Measurements from ENCODE around the gene MSANTD1. TPM values are rescaled to one million over a fixed set of nuclear protein-coding genes. Genes with fewer than 3 reads are reported as not detected.

MSANTD1 gene
- total and polyA plus RNA-seq, 2 donors (not counting 3 experiments of a cell fraction or from before 2014, with no cell fraction given), result 0.14 to 1.2 TPM

GRCh38 chr4:3271131-3271530 is 22.2 kb downstream of the MSANTD1 start:
- TF ChIP-seq JUN (IDR thresholded peaks at IDR 0.05; ENCODE audit: borderline replicate concordance, insufficient read depth, insufficient read length, low read depth) (no peak), MAX (IDR thresholded peaks at IDR 0.05; ENCODE audit: insufficient read depth, insufficient read length) (no peak)
- TF ChIP-seq, protein P1, sequence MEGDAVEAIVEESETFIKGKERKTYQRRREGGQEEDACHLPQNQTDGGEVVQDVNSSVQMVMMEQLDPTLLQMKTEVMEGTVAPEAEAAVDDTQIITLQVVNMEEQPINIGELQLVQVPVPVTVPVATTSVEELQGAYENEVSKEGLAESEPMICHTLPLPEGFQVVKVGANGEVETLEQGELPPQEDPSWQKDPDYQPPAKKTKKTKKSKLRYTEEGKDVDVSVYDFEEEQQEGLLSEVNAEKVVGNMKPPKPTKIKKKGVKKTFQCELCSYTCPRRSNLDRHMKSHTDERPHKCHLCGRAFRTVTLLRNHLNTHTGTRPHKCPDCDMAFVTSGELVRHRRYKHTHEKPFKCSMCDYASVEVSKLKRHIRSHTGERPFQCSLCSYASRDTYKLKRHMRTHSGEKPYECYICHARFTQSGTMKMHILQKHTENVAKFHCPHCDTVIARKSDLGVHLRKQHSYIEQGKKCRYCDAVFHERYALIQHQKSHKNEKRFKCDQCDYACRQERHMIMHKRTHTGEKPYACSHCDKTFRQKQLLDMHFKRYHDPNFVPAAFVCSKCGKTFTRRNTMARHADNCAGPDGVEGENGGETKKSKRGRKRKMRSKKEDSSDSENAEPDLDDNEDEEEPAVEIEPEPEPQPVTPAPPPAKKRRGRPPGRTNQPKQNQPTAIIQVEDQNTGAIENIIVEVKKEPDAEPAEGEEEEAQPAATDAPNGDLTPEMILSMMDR (IDR thresholded peaks at IDR 0.05; ENCODE audit: extremely low read depth in 1 of 2, insufficient read depth in 1 of 2, low read depth in 1 of 2, low read length in 2 of 2), result no peak
- ChIA-PET POLR2A (no interaction called here), CTCF (interaction anchor here (1.2 kb wide), 1 partner anchor 11 kb away, joined by 5 read pairs; no protein-coding TSS in a partner anchor)
- FAIRE-seq (no peak), DNase-seq (ENCODE audit: low read depth, low spot score) (no peak)
- Histone ChIP-seq H3K9me1 (replicated peaks; ENCODE audit: control insufficient read depth, extremely low read depth, insufficient read depth, low read length) (no peaks in the 10 kb centered on the region), H3K79me2 (ENCODE audit: control insufficient read depth, insufficient read depth, low read length) (no peaks in the 10 kb centered on the region), H3K36me3 (ENCODE audit: control insufficient read depth in 2 of 2, extremely low read depth in 1 of 2, insufficient read depth in 2 of 2, low read length in 2 of 2) (no peaks in the 10 kb centered on the region), H3K27ac (ENCODE audit: insufficient read depth, low read depth, low read length) (no peak overlapping the region), H3K9ac (replicated peaks; ENCODE audit: extremely low read depth, insufficient read depth, low read length) (no peak overlapping the region), H3K9me3 (replicated peaks; ENCODE audit: control insufficient read depth, insufficient read depth, low read length) (no peaks in the 10 kb centered on the region), H3K27me3 (ENCODE audit: control insufficient read depth in 2 of 2, insufficient read depth in 2 of 2, low read length in 2 of 2) (peaks cover 2% of the 10 kb centered on the region in 2 experiments), H3K4me2 (ENCODE audit: insufficient read depth, low read length) (no peak overlapping the region), H4K20me1 (replicated peaks; ENCODE audit: control insufficient read depth, extremely low read depth, insufficient read depth, low read length) (no peaks in the 10 kb centered on the region), H3K4me1 (ENCODE audit: control insufficient read depth, extremely low read depth, insufficient read depth, low read length) (no peaks in the 10 kb centered on the region), H2AFZ (ENCODE audit: low read depth, low read length) (no peak overlapping the region), H3K4me3 (replicated peaks in 1 of 3; ENCODE audit: insufficient read depth in 1 of 3, low read depth in 1 of 3, low read length in 3 of 3) (no peak overlapping the region)
- intact Hi-C loops (cut with micrococcal nuclease), result no loop called here
- dilution Hi-C loops (cut with MboI; ENCODE audit: extremely low pct_ligation_motif_present, low sequenced_read_pairs), result no loop called here
- no TSS peak for BruUV-seq (replicated peaks)

GRCh38 chr4:3276986-3277385 is 28.0 kb downstream of the MSANTD1 start:
- dilution Hi-C loops (cut with MboI; ENCODE audit: extremely low pct_ligation_motif_present, low sequenced_read_pairs), result no loop called here
- no peak overlapping the region for H2AFZ ChIP-seq (ENCODE audit: low read depth, low read length)

More at GRCh38 chr4:3276986-3277385, 28.0 kb downstream of the MSANTD1 start:
- Histone ChIP-seq H3K9me1 (replicated peaks; ENCODE audit: control insufficient read depth, extremely low read depth, insufficient read depth, low read length) (no peaks in the 10 kb centered on the region), H3K36me3 (ENCODE audit: control insufficient read depth in 2 of 2, extremely low read depth in 1 of 2, insufficient read depth in 2 of 2, low read length in 2 of 2) (no peaks in the 10 kb centered on the region), H3K4me3 (replicated peaks in 1 of 3; ENCODE audit: insufficient read depth in 1 of 3, low read depth in 1 of 3, low read length in 3 of 3) (no peak overlapping the region), H4K20me1 (replicated peaks; ENCODE audit: control insufficient read depth, extremely low read depth, insufficient read depth, low read length) (no peaks in the 10 kb centered on the region), H3K27me3 (ENCODE audit: control insufficient read depth in 2 of 2, insufficient read depth in 2 of 2, low read length in 2 of 2) (peaks cover under 1 to 14% of the 10 kb centered on the region in 2 experiments), H3K79me2 (ENCODE audit: control insufficient read depth, insufficient read depth, low read length) (no peaks in the 10 kb centered on the region), H3K4me1 (ENCODE audit: control insufficient read depth, extremely low read depth, insufficient read depth, low read length) (no peaks in the 10 kb centered on the region), H3K9me3 (replicated peaks; ENCODE audit: control insufficient read depth, insufficient read depth, low read length) (no peaks in the 10 kb centered on the region), H3K4me2 (ENCODE audit: insufficient read depth, low read length) (no peak overlapping the region), H3K27ac (ENCODE audit: insufficient read depth, low read depth, low read length) (no peak overlapping the region), H3K9ac (replicated peaks; ENCODE audit: extremely low read depth, insufficient read depth, low read length) (no peak overlapping the region)
- ChIA-PET CTCF (no interaction called here), POLR2A (no interaction called here)
- intact Hi-C loops (cut with micrococcal nuclease), result no loop called here
- DNase-seq (ENCODE audit: low read depth, low spot score) (no peak), FAIRE-seq (no peak)
- no peak for TF ChIP-seq EZH2 (IDR thresholded peaks at IDR 0.05; ENCODE audit: borderline replicate concordance, low read depth, low read length, severe bottlenecking)
- no peak for TF ChIP-seq JUN (IDR thresholded peaks at IDR 0.05; ENCODE audit: borderline replicate concordance, insufficient read depth, insufficient read length, low read depth)
- TF ChIP-seq MYC (IDR thresholded peaks at IDR 0.05; ENCODE audit: low read depth, low read length), result no peak
- TF ChIP-seq POLR2AphosphoS5 (IDR thresholded peaks at IDR 0.05; ENCODE audit: insufficient read depth, low read depth, low read length), result no peak
- TF ChIP-seq POLR2A (IDR thresholded peaks at IDR 0.05; ENCODE audit: low read depth, low read length), result no peak
- no peak for TF ChIP-seq MAX (IDR thresholded peaks at IDR 0.05; ENCODE audit: insufficient read depth, insufficient read length)
- TF ChIP-seq FOS (IDR thresholded peaks at IDR 0.05; ENCODE audit: borderline replicate concordance, insufficient read depth, low read length), result no peak
- TF ChIP-seq GATA2 (IDR thresholded peaks at IDR 0.05; ENCODE audit: insufficient read depth, insufficient read length, low read depth, low read length), result no peak
- TF ChIP-seq, protein P1 (IDR thresholded peaks at IDR 0.05; ENCODE audit: extremely low read depth in 1 of 2, insufficient read depth in 1 of 2, low read depth in 1 of 2, low read length in 2 of 2), result no peak
- BruUV-seq (replicated peaks), result no TSS peak
